Omental fat pad (tissue), 4 donors: ENCODE data around the gene AAK1. TPM values are rescaled to one million over a fixed set of nuclear protein-coding genes. Genes with fewer than 3 reads are reported as not detected.

ENCODE experiments used
- ATAC-seq: fragments of 150-250 bp; one replicate; pipeline ENCODE4 v1.9.1; 2016; ENCODE audit warnings: mild to moderate bottlenecking, moderate library complexity; ENCODE audit not compliant: low FRiP score
- DNase-seq: peaks from one replicate; pipeline ENCODE4 v3.0.0-alpha.2; 2019; ENCODE audit warnings: low spot score
- CTCF ChIP-seq, 3 donors: fragments of 450-650 bp; IDR thresholded peaks; one replicate each; pipeline ENCODE4 v1.5.1; 2016 to 2017; ENCODE audit warnings: antibody characterized with exemption in 3 of 3, mild to moderate bottlenecking in 3 of 3, moderate library complexity in 2 of 3
- total RNA-seq, 4 donors: library from RNA; depleted of rRNA; stranded (reverse); fragments of >200 nt; gene quantifications; one replicate each; pipeline ENCODE4 v1.1.0, GENCODE V29; 2016

Gene AAK1
- total RNA-seq, 4 donors from 2014 or later: 41.4 to 62.3 (median 42.5) TPM

GRCh38 chr2:69603146-69603743 lies 40.3 kb downstream of the AAK1 start:
- no peak for ATAC-seq
- DNase-seq: no peak
- TF ChIP-seq CTCF (IDR thresholded peaks at IDR 0.05): no peak

GRCh38 chr2:69601179-69601612 lies 42.3 kb downstream of the AAK1 start:
- DNase-seq: no peak
- ATAC-seq: peak; percentile 88
- no peak for TF ChIP-seq CTCF (IDR thresholded peaks at IDR 0.05)

- DNase-seq (no peak), ATAC-seq (no peak)
- no peak for TF ChIP-seq CTCF (IDR thresholded peaks at IDR 0.05)
Measured at GRCh38 chr2:69600425-69600824, 43.1 kb downstream of the AAK1 start.

- ATAC-seq (no peak), DNase-seq (no peak)
- no peak for TF ChIP-seq CTCF (IDR thresholded peaks at IDR 0.05)
Measured at GRCh38 chr2:69597843-69598610, 45.5 kb downstream of the AAK1 start.

- no peak for TF ChIP-seq CTCF (IDR thresholded peaks at IDR 0.05)
- ATAC-seq (no peak), DNase-seq (no peak)
Measured at GRCh38 chr2:69597105-69597504, 46.4 kb downstream of the AAK1 start.

- ATAC-seq (no peak), DNase-seq (no peak)
- no peak for TF ChIP-seq CTCF (IDR thresholded peaks at IDR 0.05)
Measured at GRCh38 chr2:69594341-69594740, 49.2 kb downstream of the AAK1 start.

GRCh38 chr2:69592511-69592910 lies 51.0 kb downstream of the AAK1 start:
- no peak for TF ChIP-seq CTCF (IDR thresholded peaks at IDR 0.05)
- no peak for DNase-seq
- no peak for ATAC-seq
